Colon (tissue), 2 donors: Measurements from ENCODE around the gene PLK3.
"Not testable (repeated sequence)": the region's sequence is repeated elsewhere in the genome, so short reads cannot be mapped to it uniquely, and the experiment has no call there.

ENCODE experiments used
- FAIRE-seq: peaks from 2 replicates; lab custom pipeline; 2012; peaks lifted over from hg19 to GRCh38; lab: Jason Lieb, UNC
- donor health status: control.
- donor health status: control.

PLK3 gene

GRCh38 chr1:44787506-44787905 lies 12.7 kb upstream of the PLK3 start:
- FAIRE-seq, result no peak

- no peak for FAIRE-seq
Measured at GRCh38 chr1:44788120-44788860, 11.9 kb upstream of the PLK3 start, which contains the start of gene BEST4. TSS of gene BEST4 (minus strand) at chr1:44788170. CDS start at chr1:44787705, 465 bp downstream.

GRCh38 chr1:44790968-44791801 lies 9.0 kb upstream of the PLK3 start:
- no peak for FAIRE-seq

- no peak for FAIRE-seq
Measured at GRCh38 chr1:44792736-44793502, 7.3 kb upstream of the PLK3 start.

GRCh38 chr1:44797886-44798285 lies 2.3 kb upstream of the PLK3 start:
- not testable (repeated sequence) for FAIRE-seq

- no peak for FAIRE-seq
Measured at GRCh38 chr1:44798481-44799365, 1.5 kb upstream of the PLK3 start.

- no peak for FAIRE-seq
Measured at GRCh38 chr1:44801491-44802305, 1.5 kb downstream of the PLK3 start.

- no peak for FAIRE-seq
Measured at GRCh38 chr1:44802306-44803061, 2.3 kb downstream of the PLK3 start.

- no peak for FAIRE-seq
Measured at GRCh38 chr1:44803062-44803311, 2.8 kb downstream of the PLK3 start.

- no peak for FAIRE-seq
Measured at GRCh38 chr1:44803312-44804095, 3.3 kb downstream of the PLK3 start.

GRCh38 chr1:44805311-44806024 lies 5.3 kb downstream of the PLK3 start:
- FAIRE-seq, result no peak

- no peak for FAIRE-seq
Measured at GRCh38 chr1:44806025-44806703, 6.0 kb downstream of the PLK3 start.

- FAIRE-seq, result no peak
Measured at GRCh38 chr1:44806704-44807363, 6.7 kb downstream of the PLK3 start, which contains the start of gene DYNLT4. TSS of gene DYNLT4 (minus strand) at chr1:44807351. CDS start at chr1:44806668, 683 bp downstream.

- no peak for FAIRE-seq
Measured at GRCh38 chr1:44807364-44808062, 7.3 kb downstream of the PLK3 start.

- no peak for FAIRE-seq
Measured at GRCh38 chr1:44808063-44808937, 8.1 kb downstream of the PLK3 start, which contains the start of gene BTBD19. TSS of gene BTBD19 (plus strand) at chr1:44808523. CDS start at chr1:44808821, 298 bp downstream.
